ENCODE results near the gene PROCA1. TPM values are rescaled to one million over a fixed set of nuclear protein-coding genes. Genes with fewer than 3 reads are reported as not detected.

Gene PROCA1
- total and polyA plus RNA-seq, 9 of the 15 experiments (the other 6 are each of a cell fraction or from before 2014, with no cell fraction given) = 0.78 to 16.2 (median 5.6) TPM

DNA sequence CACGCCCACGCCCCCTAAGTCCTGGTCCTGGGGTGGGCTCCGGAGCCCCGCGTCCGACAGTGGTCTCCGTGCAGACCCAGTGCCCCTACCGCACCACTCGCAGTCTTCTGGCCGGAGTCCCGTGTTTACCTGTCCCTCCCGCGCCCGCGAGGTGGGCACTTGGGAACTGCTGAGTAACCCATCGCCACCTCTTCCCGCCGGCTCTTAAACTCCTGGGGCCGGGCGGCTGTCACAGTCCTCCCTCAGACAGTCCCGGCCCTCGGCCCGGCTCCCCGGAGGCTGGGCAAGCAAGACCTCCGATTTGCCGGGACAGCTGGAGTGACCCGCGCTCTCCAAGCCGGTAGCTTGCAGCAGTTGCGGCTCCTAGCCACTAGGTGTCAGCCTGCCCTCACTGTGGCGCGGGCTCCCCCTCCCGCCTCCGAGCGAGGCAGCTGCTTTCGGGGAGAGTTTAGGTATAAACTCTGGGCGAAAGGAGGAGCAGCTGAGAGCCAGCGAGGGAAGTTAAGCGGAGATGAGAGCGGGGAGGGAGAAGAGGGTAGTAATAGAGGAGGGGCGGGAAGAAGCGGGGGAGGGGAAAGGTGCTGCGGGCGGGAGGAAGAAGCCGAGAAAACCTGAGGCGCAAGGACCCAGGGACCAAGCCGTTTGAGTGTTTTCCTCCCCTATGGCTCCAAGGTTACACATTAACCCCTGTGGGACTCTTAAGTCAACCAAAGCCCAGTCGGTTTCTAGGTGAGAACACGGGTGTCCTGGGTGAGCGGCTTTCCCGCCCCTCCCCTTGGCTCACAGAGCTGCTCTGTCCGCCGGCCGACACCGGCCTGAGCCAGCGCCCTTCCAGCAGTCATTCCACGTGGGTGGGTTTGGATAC is 15.2 kb upstream of the PROCA1 start (continued):
- TF ChIP-seq, protein P1, sequence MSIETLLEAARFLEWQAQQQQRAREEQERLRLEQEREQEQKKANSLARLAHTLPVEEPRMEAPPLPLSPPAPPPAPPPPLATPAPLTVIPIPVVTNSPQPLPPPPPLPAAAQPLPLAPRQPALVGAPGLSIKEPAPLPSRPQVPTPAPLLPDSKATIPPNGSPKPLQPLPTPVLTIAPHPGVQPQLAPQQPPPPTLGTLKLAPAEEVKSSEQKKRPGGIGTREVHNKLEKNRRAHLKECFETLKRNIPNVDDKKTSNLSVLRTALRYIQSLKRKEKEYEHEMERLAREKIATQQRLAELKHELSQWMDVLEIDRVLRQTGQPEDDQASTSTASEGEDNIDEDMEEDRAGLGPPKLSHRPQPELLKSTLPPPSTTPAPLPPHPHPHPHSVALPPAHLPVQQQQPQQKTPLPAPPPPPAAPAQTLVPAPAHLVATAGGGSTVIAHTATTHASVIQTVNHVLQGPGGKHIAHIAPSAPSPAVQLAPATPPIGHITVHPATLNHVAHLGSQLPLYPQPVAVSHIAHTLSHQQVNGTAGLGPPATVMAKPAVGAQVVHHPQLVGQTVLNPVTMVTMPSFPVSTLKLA (conservative IDR thresholded peaks at IDR 0.05) = no peak
- TF ChIP-seq ZNF551 (CRISPR knock-in tag; IDR thresholded peaks at IDR 0.05) = no peak
- peak; percentile 57; the same call in 1 of the 2 replicates for TF ChIP-seq SPI1 (IDR thresholded peaks at IDR 0.05; ENCODE audit: borderline replicate concordance, low read depth, low read length)
- no peak; the same call in 1 of the 2 replicates for TF ChIP-seq ZNF316 (IDR thresholded peaks at IDR 0.05)
- TF ChIP-seq TAF1 (IDR thresholded peaks at IDR 0.05; ENCODE audit: control insufficient read depth, extremely low read depth, insufficient read depth, low read length, severe bottlenecking) = peak; percentile 61
- TF ChIP-seq ZNF140 (CRISPR knock-in tag; IDR thresholded peaks at IDR 0.05) = no peak
- no peak for TF ChIP-seq HMG20A (CRISPR knock-in tag; conservative IDR thresholded peaks at IDR 0.05)
- TF ChIP-seq MTA2 (IDR thresholded peaks at IDR 0.05; ENCODE audit: low read depth) = no peak
- TF ChIP-seq ARID2 (IDR thresholded peaks at IDR 0.05) = peak; percentile 98
- TF ChIP-seq SREBF2 (CRISPR knock-in tag; IDR thresholded peaks at IDR 0.05) = 0 out of 2 replicates have a peak, but pooled peaks have one; percentile 19
- TF ChIP-seq ETV5 (CRISPR knock-in tag; IDR thresholded peaks at IDR 0.05; ENCODE audit: low read depth) = peak; percentile 67
- TF ChIP-seq NR1H2 (CRISPR knock-in tag; IDR thresholded peaks at IDR 0.05) = 0 out of 2 replicates have a peak, but pooled peaks have one; percentile 73
- no peak for TF ChIP-seq SRSF1 (IDR thresholded peaks at IDR 0.05; ENCODE audit: low read depth, low read length)
- peak; percentile 99 for TF ChIP-seq MYNN (IDR thresholded peaks at IDR 0.05)
- TF ChIP-seq MYNN (CRISPR knock-in tag; IDR thresholded peaks at IDR 0.05) = no peak
- TF ChIP-seq, protein P2, sequence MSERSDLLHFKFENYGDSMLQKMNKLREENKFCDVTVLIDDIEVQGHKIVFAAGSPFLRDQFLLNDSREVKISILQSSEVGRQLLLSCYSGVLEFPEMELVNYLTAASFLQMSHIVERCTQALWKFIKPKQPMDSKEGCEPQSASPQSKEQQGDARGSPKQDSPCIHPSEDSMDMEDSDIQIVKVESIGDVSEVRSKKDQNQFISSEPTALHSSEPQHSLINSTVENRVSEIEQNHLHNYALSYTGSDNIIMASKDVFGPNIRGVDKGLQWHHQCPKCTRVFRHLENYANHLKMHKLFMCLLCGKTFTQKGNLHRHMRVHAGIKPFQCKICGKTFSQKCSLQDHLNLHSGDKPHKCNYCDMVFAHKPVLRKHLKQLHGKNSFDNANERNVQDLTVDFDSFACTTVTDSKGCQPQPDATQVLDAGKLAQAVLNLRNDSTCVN (CRISPR knock-in tag; IDR thresholded peaks at IDR 0.05) = no peak
- TF ChIP-seq TAF7 (tag; IDR thresholded peaks at IDR 0.05) = no peak; the same call in 1 of the 2 replicates
- 0 out of 2 replicates have a peak, but pooled peaks have one; percentile 5 for TF ChIP-seq ZNF212 (CRISPR knock-in tag; IDR thresholded peaks at IDR 0.05)
- TF ChIP-seq, protein P3, sequence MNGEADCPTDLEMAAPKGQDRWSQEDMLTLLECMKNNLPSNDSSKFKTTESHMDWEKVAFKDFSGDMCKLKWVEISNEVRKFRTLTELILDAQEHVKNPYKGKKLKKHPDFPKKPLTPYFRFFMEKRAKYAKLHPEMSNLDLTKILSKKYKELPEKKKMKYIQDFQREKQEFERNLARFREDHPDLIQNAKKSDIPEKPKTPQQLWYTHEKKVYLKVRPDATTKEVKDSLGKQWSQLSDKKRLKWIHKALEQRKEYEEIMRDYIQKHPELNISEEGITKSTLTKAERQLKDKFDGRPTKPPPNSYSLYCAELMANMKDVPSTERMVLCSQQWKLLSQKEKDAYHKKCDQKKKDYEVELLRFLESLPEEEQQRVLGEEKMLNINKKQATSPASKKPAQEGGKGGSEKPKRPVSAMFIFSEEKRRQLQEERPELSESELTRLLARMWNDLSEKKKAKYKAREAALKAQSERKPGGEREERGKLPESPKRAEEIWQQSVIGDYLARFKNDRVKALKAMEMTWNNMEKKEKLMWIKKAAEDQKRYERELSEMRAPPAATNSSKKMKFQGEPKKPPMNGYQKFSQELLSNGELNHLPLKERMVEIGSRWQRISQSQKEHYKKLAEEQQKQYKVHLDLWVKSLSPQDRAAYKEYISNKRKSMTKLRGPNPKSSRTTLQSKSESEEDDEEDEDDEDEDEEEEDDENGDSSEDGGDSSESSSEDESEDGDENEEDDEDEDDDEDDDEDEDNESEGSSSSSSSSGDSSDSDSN (IDR thresholded peaks at IDR 0.05; ENCODE audit: borderline replicate concordance in 1 of 2, low read depth in 2 of 2, low read length in 2 of 2) = no peak
- TF ChIP-seq, protein P4, sequence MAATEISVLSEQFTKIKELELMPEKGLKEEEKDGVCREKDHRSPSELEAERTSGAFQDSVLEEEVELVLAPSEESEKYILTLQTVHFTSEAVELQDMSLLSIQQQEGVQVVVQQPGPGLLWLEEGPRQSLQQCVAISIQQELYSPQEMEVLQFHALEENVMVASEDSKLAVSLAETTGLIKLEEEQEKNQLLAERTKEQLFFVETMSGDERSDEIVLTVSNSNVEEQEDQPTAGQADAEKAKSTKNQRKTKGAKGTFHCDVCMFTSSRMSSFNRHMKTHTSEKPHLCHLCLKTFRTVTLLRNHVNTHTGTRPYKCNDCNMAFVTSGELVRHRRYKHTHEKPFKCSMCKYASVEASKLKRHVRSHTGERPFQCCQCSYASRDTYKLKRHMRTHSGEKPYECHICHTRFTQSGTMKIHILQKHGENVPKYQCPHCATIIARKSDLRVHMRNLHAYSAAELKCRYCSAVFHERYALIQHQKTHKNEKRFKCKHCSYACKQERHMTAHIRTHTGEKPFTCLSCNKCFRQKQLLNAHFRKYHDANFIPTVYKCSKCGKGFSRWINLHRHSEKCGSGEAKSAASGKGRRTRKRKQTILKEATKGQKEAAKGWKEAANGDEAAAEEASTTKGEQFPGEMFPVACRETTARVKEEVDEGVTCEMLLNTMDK (IDR thresholded peaks at IDR 0.05; ENCODE audit: borderline replicate concordance, insufficient read depth, low read depth, low read length, poor library complexity, severe bottlenecking) = no peak
- peak; percentile 67; the same call in 1 of the 2 replicates for TF ChIP-seq SOX6 (IDR thresholded peaks at IDR 0.05)
